ENCODE data around the gene TNRC18. TPM values are rescaled to one million over a fixed set of nuclear protein-coding genes. Genes with fewer than 3 reads are reported as not detected.

The TNRC18 gene
- total RNA-seq, 1 donor from 2014 or later: 95.4 TPM

GRCh38 chr7:5344342-5344741 lies 79.3 kb downstream of the TNRC18 start:
- TF ChIP-seq, protein P1, sequence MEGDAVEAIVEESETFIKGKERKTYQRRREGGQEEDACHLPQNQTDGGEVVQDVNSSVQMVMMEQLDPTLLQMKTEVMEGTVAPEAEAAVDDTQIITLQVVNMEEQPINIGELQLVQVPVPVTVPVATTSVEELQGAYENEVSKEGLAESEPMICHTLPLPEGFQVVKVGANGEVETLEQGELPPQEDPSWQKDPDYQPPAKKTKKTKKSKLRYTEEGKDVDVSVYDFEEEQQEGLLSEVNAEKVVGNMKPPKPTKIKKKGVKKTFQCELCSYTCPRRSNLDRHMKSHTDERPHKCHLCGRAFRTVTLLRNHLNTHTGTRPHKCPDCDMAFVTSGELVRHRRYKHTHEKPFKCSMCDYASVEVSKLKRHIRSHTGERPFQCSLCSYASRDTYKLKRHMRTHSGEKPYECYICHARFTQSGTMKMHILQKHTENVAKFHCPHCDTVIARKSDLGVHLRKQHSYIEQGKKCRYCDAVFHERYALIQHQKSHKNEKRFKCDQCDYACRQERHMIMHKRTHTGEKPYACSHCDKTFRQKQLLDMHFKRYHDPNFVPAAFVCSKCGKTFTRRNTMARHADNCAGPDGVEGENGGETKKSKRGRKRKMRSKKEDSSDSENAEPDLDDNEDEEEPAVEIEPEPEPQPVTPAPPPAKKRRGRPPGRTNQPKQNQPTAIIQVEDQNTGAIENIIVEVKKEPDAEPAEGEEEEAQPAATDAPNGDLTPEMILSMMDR (IDR thresholded peaks at IDR 0.05): no peak
- DNase-seq (ENCODE audit: low spot score): no peak
- Mint-ChIP-seq H3K9me3 (ENCODE audit: low read depth) (peaks cover 11% of the 10 kb centered on the region), H3K27ac (ENCODE audit: unreplicated experiment) (no peak overlapping the region), H3K36me3 (ENCODE audit: low read depth) (peaks cover 50% of the 10 kb centered on the region), H3K27me3 (ENCODE audit: low read depth) (no peaks in the 10 kb centered on the region), H3K4me1 (ENCODE audit: low read depth) (no peaks in the 10 kb centered on the region), H3K4me3 (ENCODE audit: unreplicated experiment) (no peak overlapping the region)

DNA sequence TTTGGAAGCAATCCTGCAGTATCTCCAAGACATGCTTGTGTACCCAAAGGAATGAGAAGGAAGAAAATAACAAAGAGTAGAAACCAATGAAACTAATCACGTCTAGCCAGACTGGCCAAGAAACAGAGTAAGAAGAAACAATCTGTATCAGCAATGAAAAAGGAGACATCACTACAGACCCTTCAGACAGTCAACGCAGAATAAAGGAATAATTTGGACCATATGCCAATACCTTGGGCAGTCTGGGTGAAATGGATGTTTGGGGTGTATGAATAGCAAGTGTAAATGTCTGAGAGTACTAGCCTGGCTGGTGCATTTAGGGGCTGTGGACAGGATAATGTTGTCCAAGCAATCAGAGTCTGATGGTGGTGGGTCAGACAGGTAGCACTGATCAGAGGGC lies 79.8 kb downstream of the TNRC18 start:
- Mint-ChIP-seq H3K36me3 (ENCODE audit: low read depth) (peaks cover 50% of the 10 kb centered on the region), H3K4me3 (ENCODE audit: unreplicated experiment) (no peak overlapping the region), H3K27me3 (ENCODE audit: low read depth) (no peaks in the 10 kb centered on the region), H3K9me3 (ENCODE audit: low read depth) (peaks cover 11% of the 10 kb centered on the region), H3K4me1 (ENCODE audit: low read depth) (no peaks in the 10 kb centered on the region), H3K27ac (ENCODE audit: unreplicated experiment) (no peak overlapping the region)
- TF ChIP-seq, protein P1 (IDR thresholded peaks at IDR 0.05): no peak
- no peak for DNase-seq (ENCODE audit: low spot score)

DNA sequence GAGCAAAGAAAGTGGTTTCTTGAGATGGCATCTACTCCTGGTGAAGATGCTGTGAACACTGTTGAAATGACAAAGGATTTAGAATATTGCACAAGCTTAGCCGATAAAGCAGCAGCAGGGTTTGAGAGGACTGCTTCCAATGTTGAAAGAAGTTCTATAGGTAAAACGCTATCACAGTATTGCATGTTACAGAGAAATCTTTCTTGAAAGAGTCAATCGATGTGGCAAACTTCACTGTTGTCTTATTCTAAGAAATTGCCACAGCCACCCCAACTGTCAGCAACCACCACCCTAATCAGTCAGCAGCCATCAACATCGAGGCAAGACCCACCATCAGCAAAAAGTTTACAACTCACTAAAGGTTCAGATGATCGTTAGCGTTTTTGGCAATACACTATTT lies 81.0 kb downstream of the TNRC18 start:
- Mint-ChIP-seq H3K4me1 (ENCODE audit: low read depth) (no peaks in the 10 kb centered on the region), H3K4me3 (ENCODE audit: unreplicated experiment) (no peak overlapping the region), H3K27me3 (ENCODE audit: low read depth) (no peaks in the 10 kb centered on the region), H3K36me3 (ENCODE audit: low read depth) (peaks cover 50% of the 10 kb centered on the region), H3K9me3 (ENCODE audit: low read depth) (peaks cover 11% of the 10 kb centered on the region), H3K27ac (ENCODE audit: unreplicated experiment) (no peak overlapping the region)
- DNase-seq (ENCODE audit: low spot score): no peak
- TF ChIP-seq, protein P1 (IDR thresholded peaks at IDR 0.05): no peak

DNA sequence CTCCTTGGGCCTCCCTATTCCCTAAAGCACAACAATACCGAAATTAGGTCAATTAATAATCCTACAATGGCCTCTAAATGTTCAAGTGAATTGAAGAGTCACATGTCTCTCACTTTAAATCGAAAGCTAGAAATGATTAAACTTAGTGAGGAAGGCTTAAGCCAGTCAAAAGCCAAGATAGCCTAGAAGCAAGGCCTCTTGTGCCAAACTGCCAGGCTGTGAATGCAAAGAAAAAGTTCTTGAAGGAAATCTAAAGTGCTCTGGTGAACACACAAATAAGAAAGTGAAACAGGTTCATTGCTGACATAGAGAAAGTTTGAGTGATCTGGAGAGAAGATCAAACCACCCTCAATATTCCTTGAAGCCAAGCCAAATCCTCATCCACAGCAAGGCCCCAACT lies 83.7 kb downstream of the TNRC18 start:
- DNase-seq (ENCODE audit: low spot score): no peak
- Mint-ChIP-seq H3K4me1 (ENCODE audit: low read depth) (no peaks in the 10 kb centered on the region), H3K4me3 (ENCODE audit: unreplicated experiment) (no peak overlapping the region), H3K36me3 (ENCODE audit: low read depth) (peaks cover 66% of the 10 kb centered on the region), H3K9me3 (ENCODE audit: low read depth) (peaks cover 15% of the 10 kb centered on the region), H3K27ac (ENCODE audit: unreplicated experiment) (no peak overlapping the region), H3K27me3 (ENCODE audit: low read depth) (no peaks in the 10 kb centered on the region)
- TF ChIP-seq, protein P1 (IDR thresholded peaks at IDR 0.05): no peak

- Mint-ChIP-seq H3K4me3 (ENCODE audit: unreplicated experiment) (no peak overlapping the region), H3K27ac (ENCODE audit: unreplicated experiment) (no peak overlapping the region), H3K9me3 (ENCODE audit: low read depth) (peaks cover 4% of the 10 kb centered on the region), H3K27me3 (ENCODE audit: low read depth) (no peaks in the 10 kb centered on the region), H3K36me3 (ENCODE audit: low read depth) (peaks cover 49% of the 10 kb centered on the region), H3K4me1 (ENCODE audit: low read depth) (no peaks in the 10 kb centered on the region)
- TF ChIP-seq, protein P1 (IDR thresholded peaks at IDR 0.05): no peak
- no peak for DNase-seq (ENCODE audit: low spot score)
Observed at GRCh38 chr7:5337047-5337446, 86.6 kb downstream of the TNRC18 start.
